ENCODE results near the gene ADGRG6.
"Not testable (repeated sequence)": the region's sequence is repeated elsewhere in the genome, so short reads cannot be mapped to it uniquely, and the experiment has no call there.

ADGRG6 gene

GRCh38 chr6:142444881-142445301, 143.1 kb downstream of the ADGRG6 start:
- no peak overlapping the region for H3K4me3 ChIP-seq (ENCODE audit: low read length)
- TF ChIP-seq CTCF (IDR thresholded peaks at IDR 0.05; ENCODE audit: insufficient read depth, low read depth, low read length, missing control alignments), result no peak
- no peak for DNase-seq (ENCODE audit: low read depth)

- TF ChIP-seq CTCF (IDR thresholded peaks at IDR 0.05; ENCODE audit: insufficient read depth, low read depth, low read length, missing control alignments), result no peak
- no peak for DNase-seq (ENCODE audit: low read depth)
Measured at GRCh38 chr6:142446168-142446567, 144.4 kb downstream of the ADGRG6 start.

GRCh38 chr6:142446576-142446975, 144.8 kb downstream of the ADGRG6 start:
- no peak overlapping the region for H3K4me3 ChIP-seq (ENCODE audit: low read length)
- no peak for TF ChIP-seq CTCF (IDR thresholded peaks at IDR 0.05; ENCODE audit: insufficient read depth, low read depth, low read length, missing control alignments)
- no peak for DNase-seq (ENCODE audit: low read depth)

More at GRCh38 chr6:142446168-142446567, 144.4 kb downstream of the ADGRG6 start:
- H3K4me3 ChIP-seq (ENCODE audit: low read length), result no peak overlapping the region

- TF ChIP-seq CTCF (IDR thresholded peaks at IDR 0.05; ENCODE audit: insufficient read depth, low read depth, low read length, missing control alignments), result no peak
- H3K4me3 ChIP-seq (ENCODE audit: low read length), result no peak overlapping the region
- DNase-seq (ENCODE audit: low read depth), result no peak
Measured at GRCh38 chr6:142448091-142448729, 146.4 kb downstream of the ADGRG6 start.

GRCh38 chr6:142450856-142451255, 149.0 kb downstream of the ADGRG6 start:
- not testable (repeated sequence) for DNase-seq (ENCODE audit: low read depth); H3K4me3 ChIP-seq (ENCODE audit: low read length)

GRCh38 chr6:142452993-142453392, 151.2 kb downstream of the ADGRG6 start:
- DNase-seq (ENCODE audit: low read depth), result no peak
- no peak for TF ChIP-seq CTCF (IDR thresholded peaks at IDR 0.05; ENCODE audit: insufficient read depth, low read depth, low read length, missing control alignments)
- no peak overlapping the region for H3K4me3 ChIP-seq (ENCODE audit: low read length)

GRCh38 chr6:142454196-142454595, 152.4 kb downstream of the ADGRG6 start:
- H3K4me3 ChIP-seq (ENCODE audit: low read length); DNase-seq (ENCODE audit: low read depth): not testable (repeated sequence)

GRCh38 chr6:142454848-142455247, 153.0 kb downstream of the ADGRG6 start:
- H3K4me3 ChIP-seq (ENCODE audit: low read length); DNase-seq (ENCODE audit: low read depth): not testable (repeated sequence)
